Bronchial epithelial cell (primary cell): ENCODE results near the gene LAMA5. TPM values are rescaled to one million over a fixed set of nuclear protein-coding genes. Genes with fewer than 3 reads are reported as not detected.
A peak's percentile ranks its signal among the peaks of the same experiment; 100 is the strongest.

Source experiments
- DNase-seq: peaks from one replicate; pipeline ENCODE4 v3.0.0-alpha.2; 2010; ENCODE audit warnings: low read depth
- FAIRE-seq: peaks from 2 replicates; lab custom pipeline; 2011; peaks lifted over from hg19 to GRCh38; lab: Jason Lieb, UNC
- H3K27me3 ChIP-seq: 2 replicates; pipeline ENCODE4 v1.5.1; 2011; ENCODE audit warnings: low read length; ENCODE audit not compliant: control insufficient read depth, insufficient read depth
- H3K36me3 ChIP-seq: 2 replicates; pipeline ENCODE4 v1.5.1; 2011; ENCODE audit warnings: low read length; ENCODE audit not compliant: control insufficient read depth, insufficient read depth
- H3K4me3 ChIP-seq: 2 replicates; pipeline ENCODE4 v1.5.1; 2011; ENCODE audit warnings: mild to moderate bottlenecking, low read depth, low read length, control low read depth
- CTCF ChIP-seq: IDR thresholded peaks from 2 replicates; pipeline ENCODE4 v1.5.1; 2011; ENCODE audit warnings: mild to moderate bottlenecking, moderate library complexity, low read length, control low read depth, inconsistent platforms; ENCODE audit not compliant: insufficient read depth, severe bottlenecking
- total RNA-seq: library from RNA; depleted of rRNA; stranded (reverse); fragments of >200 nt; gene quantifications from 2 replicates; pipeline ENCODE4 v1.2.1, GENCODE V29; 2014

Gene LAMA5
- total RNA-seq, 1 donor from 2014 or later: 61.6 TPM

GRCh38 chr20:62320581-62321354 lies 46.3 kb downstream of the LAMA5 start:
- FAIRE-seq (no peak), DNase-seq (no peak)
- no peak for TF ChIP-seq CTCF
- Histone ChIP-seq H3K36me3 (peaks cover 53% of the 10 kb centered on the region), H3K4me3 (no peak overlapping the region), H3K27me3 (no peaks in the 10 kb centered on the region)

DNA sequence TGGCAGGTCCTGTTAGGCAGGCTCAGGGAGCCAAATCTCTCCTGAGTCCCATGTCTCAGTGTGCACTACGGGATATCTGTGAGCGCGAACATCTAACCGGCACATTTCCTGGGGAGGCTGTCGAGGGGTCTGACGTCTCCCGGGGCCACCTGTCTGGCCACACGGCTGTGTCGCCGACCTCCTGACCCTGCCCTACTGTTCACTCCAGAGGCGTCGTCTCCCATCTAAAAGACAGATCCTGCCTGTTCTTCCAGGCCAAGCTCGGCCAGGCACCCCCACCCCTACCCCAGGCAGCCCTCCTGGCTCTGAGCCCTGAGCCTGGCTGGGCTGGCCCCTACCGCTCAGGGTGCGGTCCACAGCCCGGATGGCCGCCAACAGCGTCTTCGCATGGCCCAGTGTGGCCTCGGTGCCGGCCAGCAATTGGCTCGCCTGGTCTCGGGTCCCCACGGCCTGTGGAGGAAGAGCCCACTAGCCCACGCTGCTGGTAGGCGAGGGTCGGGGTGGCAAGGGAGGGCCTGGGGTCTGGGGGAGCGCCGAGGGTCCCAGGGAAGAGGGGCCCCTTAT lies 47.7 kb downstream of the LAMA5 start:
- H3K36me3 ChIP-seq: peaks cover 55% of the 10 kb centered on the region

GRCh38 chr20:62318400-62319345 lies 48.4 kb downstream of the LAMA5 start:
- H3K36me3 ChIP-seq: peaks cover 55% of the 10 kb centered on the region
- DNase-seq: no peak
- no peak for FAIRE-seq

More for the DNA sequence above, 47.7 kb downstream of the LAMA5 start:
- no peak for TF ChIP-seq CTCF
- DNase-seq (no peak), FAIRE-seq (no peak)
- H3K27me3 ChIP-seq: no peaks in the 10 kb centered on the region
- no peak overlapping the region for H3K4me3 ChIP-seq

GRCh38 chr20:62317167-62317655 lies 49.9 kb downstream of the LAMA5 start:
- no peak overlapping the region for H3K4me3 ChIP-seq
- DNase-seq (no peak), FAIRE-seq (no peak)
- no peak for TF ChIP-seq CTCF
- no peaks in the 10 kb centered on the region for H3K27me3 ChIP-seq
- H3K36me3 ChIP-seq: peaks cover 62% of the 10 kb centered on the region

More at GRCh38 chr20:62318400-62319345, 48.4 kb downstream of the LAMA5 start:
- no peak for TF ChIP-seq CTCF
- no peaks in the 10 kb centered on the region for H3K27me3 ChIP-seq
- no peak overlapping the region for H3K4me3 ChIP-seq

DNA sequence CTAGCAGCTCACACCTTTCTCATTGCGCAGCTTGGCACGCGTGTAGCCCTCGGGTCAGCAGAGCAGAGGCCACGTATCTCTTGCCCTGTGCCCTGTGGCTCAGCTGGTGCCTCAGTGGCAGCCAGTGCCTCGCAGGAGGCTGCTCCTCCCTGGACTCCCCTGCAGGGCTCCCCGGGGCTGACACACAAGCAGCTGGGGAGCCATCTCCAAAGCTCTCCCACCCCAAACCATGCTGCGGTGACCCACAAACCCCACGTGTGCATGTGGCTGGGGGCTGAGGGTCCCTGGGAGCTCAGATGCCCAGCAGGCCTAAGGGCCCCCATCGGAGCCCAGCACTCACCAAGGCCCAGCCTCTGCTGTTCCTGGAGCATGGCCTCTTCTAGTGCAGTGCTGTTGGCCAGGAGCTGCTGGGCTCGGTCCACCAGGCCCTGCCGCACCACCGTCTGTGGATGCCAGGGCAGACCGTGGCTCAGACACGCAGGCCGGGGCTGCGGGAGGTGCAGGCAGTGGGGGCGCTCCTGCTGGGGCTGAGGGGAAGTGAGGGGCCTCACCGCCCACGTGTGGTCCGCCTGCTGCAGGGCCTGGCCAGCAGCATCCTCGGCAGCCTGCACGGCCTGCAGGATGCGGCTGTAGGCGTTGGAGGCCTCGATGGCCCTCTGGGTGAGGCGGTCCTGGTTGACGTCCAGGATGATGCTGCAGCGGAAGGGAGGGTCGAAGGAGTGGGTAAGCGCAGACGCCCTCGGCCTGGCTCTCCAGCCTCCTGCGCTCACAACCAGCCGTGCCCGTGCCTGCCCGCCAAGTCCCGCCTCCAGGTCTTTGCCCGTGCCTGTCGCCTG lies 50.6 kb downstream of the LAMA5 start:
- H3K36me3 ChIP-seq: peaks cover 62% of the 10 kb centered on the region

More for the DNA sequence above, 50.6 kb downstream of the LAMA5 start:
- Histone ChIP-seq H3K4me3 (no peak overlapping the region), H3K27me3 (no peaks in the 10 kb centered on the region)
- FAIRE-seq (no peak), DNase-seq (peak; percentile 50)
- no peak for TF ChIP-seq CTCF
